ENCODE measurements around the gene ABLIM2.

DNA sequence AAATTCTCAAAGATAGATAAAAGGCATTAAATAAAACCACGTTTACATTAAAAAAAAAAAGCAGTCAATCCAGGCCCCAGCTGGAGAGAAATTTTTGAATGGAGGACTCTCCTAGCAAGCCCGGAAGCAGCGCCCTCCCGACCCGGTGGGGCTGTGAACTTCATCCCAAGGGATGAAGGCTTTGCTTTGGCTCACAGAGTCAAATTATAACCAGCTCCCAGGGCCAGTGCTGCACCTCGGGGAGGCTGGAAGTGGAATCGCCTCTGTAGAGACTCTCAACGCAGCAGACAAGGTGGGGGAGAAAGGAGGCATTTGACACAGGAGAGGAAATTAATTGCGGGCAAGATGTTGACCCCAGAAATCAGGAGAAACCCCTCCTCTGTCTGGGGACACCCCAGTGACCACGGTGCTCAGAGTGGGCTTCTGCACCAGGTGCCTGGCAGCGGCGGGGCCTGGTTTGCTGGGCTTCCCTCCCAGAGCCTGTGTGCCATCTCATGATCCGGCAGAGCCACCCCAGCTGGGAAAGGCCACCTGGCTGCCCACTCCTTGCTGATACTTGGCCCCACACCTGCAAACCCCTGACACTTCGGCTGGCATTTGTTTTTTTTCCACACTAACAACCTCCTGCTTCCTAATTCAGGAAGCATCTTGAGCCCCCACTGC is 71.7 kb downstream of the ABLIM2 start:
- TF ChIP-seq EZH2 (IDR thresholded peaks at IDR 0.05; ENCODE audit: borderline replicate concordance, low read depth, low read length, poor library complexity, severe bottlenecking) = no peak
- TF ChIP-seq, protein P1, sequence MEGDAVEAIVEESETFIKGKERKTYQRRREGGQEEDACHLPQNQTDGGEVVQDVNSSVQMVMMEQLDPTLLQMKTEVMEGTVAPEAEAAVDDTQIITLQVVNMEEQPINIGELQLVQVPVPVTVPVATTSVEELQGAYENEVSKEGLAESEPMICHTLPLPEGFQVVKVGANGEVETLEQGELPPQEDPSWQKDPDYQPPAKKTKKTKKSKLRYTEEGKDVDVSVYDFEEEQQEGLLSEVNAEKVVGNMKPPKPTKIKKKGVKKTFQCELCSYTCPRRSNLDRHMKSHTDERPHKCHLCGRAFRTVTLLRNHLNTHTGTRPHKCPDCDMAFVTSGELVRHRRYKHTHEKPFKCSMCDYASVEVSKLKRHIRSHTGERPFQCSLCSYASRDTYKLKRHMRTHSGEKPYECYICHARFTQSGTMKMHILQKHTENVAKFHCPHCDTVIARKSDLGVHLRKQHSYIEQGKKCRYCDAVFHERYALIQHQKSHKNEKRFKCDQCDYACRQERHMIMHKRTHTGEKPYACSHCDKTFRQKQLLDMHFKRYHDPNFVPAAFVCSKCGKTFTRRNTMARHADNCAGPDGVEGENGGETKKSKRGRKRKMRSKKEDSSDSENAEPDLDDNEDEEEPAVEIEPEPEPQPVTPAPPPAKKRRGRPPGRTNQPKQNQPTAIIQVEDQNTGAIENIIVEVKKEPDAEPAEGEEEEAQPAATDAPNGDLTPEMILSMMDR (conservative IDR thresholded peaks at IDR 0.05; ENCODE audit: low read depth, low read length) = no peak
